ENCODE results near the gene PCDHB3. TPM values are rescaled to one million over a fixed set of nuclear protein-coding genes. Genes with fewer than 3 reads are reported as not detected.
A peak's percentile ranks its signal among the peaks of the same experiment; 100 is the strongest.
"Not testable (repeated sequence)": the region's sequence is repeated elsewhere in the genome, so short reads cannot be mapped to it uniquely, and the experiment has no call there.

Gene PCDHB3
- total and polyA plus RNA-seq, 2 experiments from 2014 or later, result 5.2 to 15.3 TPM

GRCh38 chr5:141101059-141101458 lies 786 bp downstream of the PCDHB3 start:
- DNase-seq (ENCODE audit: low spot score) (peak; percentile 38), ATAC-seq (peak; percentile 67)
- peaks cover 17% of the 10 kb centered on the region; the same call in 2 of the 3 replicates for H3K9me3 Mint-ChIP-seq
- no peak overlapping the region for H3K27ac ChIP-seq (ENCODE audit: low read depth)
- H2AFZ ChIP-seq, result peak overlapping the region; percentile 3; the same call in 1 of the 2 replicates
- TF ChIP-seq ZNF114 (CRISPR knock-in tag; IDR thresholded peaks at IDR 0.05), result no peak
- TF ChIP-seq JUNB (IDR thresholded peaks at IDR 0.05; ENCODE audit: unreplicated experiment), result no peak
- no peak for TF ChIP-seq CREB1 (CRISPR knock-in tag; IDR thresholded peaks at IDR 0.05; ENCODE audit: low read depth)
- TF ChIP-seq POLR2AphosphoS5 (IDR thresholded peaks at IDR 0.05; ENCODE audit: low read depth), result no peak
- TF ChIP-seq, protein P1, sequence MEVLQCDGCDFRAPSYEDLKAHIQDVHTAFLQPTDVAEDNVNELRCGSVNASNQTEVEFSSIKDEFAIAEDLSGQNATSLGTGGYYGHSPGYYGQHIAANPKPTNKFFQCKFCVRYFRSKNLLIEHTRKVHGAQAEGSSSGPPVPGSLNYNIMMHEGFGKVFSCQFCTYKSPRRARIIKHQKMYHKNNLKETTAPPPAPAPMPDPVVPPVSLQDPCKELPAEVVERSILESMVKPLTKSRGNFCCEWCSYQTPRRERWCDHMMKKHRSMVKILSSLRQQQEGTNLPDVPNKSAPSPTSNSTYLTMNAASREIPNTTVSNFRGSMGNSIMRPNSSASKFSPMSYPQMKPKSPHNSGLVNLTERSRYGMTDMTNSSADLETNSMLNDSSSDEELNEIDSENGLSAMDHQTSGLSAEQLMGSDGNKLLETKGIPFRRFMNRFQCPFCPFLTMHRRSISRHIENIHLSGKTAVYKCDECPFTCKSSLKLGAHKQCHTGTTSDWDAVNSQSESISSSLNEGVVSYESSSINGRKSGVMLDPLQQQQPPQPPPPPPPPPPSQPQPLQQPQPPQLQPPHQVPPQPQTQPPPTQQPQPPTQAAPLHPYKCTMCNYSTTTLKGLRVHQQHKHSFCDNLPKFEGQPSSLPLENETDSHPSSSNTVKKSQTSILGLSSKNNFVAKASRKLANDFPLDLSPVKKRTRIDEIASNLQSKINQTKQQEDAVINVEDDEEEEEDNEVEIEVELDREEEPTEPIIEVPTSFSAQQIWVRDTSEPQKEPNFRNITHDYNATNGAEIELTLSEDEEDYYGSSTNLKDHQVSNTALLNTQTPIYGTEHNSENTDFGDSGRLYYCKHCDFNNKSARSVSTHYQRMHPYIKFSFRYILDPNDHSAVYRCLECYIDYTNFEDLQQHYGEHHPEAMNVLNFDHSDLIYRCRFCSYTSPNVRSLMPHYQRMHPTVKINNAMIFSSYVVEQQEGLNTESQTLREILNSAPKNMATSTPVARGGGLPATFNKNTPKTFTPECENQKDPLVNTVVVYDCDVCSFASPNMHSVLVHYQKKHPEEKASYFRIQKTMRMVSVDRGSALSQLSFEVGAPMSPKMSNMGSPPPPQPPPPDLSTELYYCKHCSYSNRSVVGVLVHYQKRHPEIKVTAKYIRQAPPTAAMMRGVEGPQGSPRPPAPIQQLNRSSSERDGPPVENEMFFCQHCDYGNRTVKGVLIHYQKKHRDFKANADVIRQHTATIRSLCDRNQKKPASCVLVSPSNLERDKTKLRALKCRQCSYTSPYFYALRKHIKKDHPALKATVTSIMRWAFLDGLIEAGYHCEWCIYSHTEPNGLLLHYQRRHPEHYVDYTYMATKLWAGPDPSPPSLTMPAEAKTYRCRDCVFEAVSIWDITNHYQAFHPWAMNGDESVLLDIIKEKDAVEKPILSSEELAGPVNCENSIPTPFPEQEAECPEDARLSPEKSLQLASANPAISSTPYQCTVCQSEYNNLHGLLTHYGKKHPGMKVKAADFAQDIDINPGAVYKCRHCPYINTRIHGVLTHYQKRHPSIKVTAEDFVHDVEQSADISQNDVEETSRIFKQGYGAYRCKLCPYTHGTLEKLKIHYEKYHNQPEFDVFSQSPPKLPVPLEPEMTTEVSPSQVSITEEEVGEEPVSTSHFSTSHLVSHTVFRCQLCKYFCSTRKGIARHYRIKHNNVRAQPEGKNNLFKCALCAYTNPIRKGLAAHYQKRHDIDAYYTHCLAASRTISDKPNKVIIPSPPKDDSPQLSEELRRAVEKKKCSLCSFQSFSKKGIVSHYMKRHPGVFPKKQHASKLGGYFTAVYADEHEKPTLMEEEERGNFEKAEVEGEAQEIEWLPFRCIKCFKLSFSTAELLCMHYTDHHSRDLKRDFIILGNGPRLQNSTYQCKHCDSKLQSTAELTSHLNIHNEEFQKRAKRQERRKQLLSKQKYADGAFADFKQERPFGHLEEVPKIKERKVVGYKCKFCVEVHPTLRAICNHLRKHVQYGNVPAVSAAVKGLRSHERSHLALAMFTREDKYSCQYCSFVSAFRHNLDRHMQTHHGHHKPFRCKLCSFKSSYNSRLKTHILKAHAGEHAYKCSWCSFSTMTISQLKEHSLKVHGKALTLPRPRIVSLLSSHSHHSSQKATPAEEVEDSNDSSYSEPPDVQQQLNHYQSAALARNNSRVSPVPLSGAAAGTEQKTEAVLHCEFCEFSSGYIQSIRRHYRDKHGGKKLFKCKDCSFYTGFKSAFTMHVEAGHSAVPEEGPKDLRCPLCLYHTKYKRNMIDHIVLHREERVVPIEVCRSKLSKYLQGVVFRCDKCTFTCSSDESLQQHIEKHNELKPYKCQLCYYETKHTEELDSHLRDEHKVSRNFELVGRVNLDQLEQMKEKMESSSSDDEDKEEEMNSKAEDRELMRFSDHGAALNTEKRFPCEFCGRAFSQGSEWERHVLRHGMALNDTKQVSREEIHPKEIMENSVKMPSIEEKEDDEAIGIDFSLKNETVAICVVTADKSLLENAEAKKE (CRISPR knock-in tag; IDR thresholded peaks at IDR 0.05), result no peak
- TF ChIP-seq, protein P2, sequence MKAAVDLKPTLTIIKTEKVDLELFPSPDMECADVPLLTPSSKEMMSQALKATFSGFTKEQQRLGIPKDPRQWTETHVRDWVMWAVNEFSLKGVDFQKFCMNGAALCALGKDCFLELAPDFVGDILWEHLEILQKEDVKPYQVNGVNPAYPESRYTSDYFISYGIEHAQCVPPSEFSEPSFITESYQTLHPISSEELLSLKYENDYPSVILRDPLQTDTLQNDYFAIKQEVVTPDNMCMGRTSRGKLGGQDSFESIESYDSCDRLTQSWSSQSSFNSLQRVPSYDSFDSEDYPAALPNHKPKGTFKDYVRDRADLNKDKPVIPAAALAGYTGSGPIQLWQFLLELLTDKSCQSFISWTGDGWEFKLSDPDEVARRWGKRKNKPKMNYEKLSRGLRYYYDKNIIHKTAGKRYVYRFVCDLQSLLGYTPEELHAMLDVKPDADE (IDR thresholded peaks at IDR 0.05), result no peak
- no peaks in the 10 kb centered on the region for H3K27me3 ChIP-seq (ENCODE audit: insufficient read depth)
- H3K4me2 ChIP-seq, result peak overlapping the region; percentile 77
- H3K36me3 Mint-ChIP-seq (ENCODE audit: low read depth), result peaks cover 53% of the 10 kb centered on the region
- H3K4me1 ChIP-seq (ENCODE audit: insufficient read depth), result no peaks in the 10 kb centered on the region
- peaks cover 2% of the 10 kb centered on the region for H3K27me3 Mint-ChIP-seq (ENCODE audit: insufficient read depth, low read depth, poor library complexity)
- no peaks in the 10 kb centered on the region for H3K36me3 ChIP-seq (ENCODE audit: insufficient read depth)
- no peaks in the 10 kb centered on the region; the same call in 1 of the 2 replicates for H4K20me1 ChIP-seq (replicated peaks; ENCODE audit: insufficient read depth)
- H3K27ac Mint-ChIP-seq, result no peak overlapping the region; the same call in 1 of the 2 replicates
- no peaks in the 10 kb centered on the region for H3F3A ChIP-seq (replicated peaks; ENCODE audit: low read depth)
- peaks cover 2% of the 10 kb centered on the region; the same call in 1 of the 3 replicates for H3K4me1 Mint-ChIP-seq
- H3K9me2 ChIP-seq (ENCODE audit: insufficient read depth), result no peaks in the 10 kb centered on the region
- H3K79me2 ChIP-seq (replicated peaks; ENCODE audit: insufficient read depth), result peaks cover 38% of the 10 kb centered on the region
- H3K4me3 ChIP-seq, result peak overlapping the region; percentile 60
- peak overlapping the region; percentile 73 for H3K4me3 Mint-ChIP-seq

DNA sequence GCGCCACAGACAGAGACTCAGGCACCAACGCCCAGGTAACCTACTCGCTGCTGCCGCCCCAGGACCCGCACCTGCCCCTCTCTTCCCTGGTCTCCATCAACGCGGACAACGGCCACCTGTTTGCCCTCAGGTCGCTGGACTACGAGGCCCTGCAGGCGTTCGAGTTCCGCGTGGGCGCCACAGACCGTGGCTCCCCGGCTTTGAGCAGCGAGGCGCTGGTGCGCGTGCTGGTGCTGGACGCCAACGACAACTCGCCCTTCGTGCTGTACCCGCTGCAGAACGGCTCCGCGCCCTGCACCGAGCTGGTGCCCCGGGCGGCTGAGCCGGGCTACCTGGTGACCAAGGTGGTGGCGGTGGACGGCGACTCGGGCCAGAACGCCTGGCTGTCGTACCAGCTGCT lies 1.8 kb downstream of the PCDHB3 start:
- not testable (repeated sequence) for ATAC-seq

DNA sequence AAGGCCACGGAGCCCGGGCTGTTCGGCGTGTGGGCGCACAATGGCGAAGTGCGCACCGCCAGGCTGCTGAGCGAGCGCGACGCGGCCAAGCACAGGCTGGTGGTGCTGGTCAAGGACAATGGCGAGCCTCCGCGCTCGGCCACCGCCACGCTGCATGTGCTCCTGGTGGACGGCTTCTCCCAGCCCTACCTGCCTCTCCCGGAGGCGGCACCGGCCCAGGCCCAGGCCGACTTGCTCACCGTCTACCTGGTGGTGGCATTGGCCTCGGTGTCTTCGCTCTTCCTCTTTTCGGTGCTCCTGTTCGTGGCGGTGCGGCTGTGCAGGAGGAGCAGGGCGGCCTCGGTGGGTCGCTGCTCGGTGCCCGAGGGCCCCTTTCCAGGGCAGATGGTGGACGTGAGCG lies 2.2 kb downstream of the PCDHB3 start:
- H3F3A ChIP-seq (replicated peaks; ENCODE audit: low read depth); H3K4me1 Mint-ChIP-seq; H4K20me1 ChIP-seq (replicated peaks; ENCODE audit: insufficient read depth); H3K36me3 ChIP-seq (ENCODE audit: insufficient read depth); H3K4me1 ChIP-seq (ENCODE audit: insufficient read depth); H3K9me2 ChIP-seq (ENCODE audit: insufficient read depth); DNase-seq (ENCODE audit: low spot score); H3K4me3 Mint-ChIP-seq; H2AFZ ChIP-seq; H3K27me3 Mint-ChIP-seq (ENCODE audit: insufficient read depth, low read depth, poor library complexity); H3K4me2 ChIP-seq; ATAC-seq; H3K27ac Mint-ChIP-seq; H3K27ac ChIP-seq (ENCODE audit: low read depth); H3K27me3 ChIP-seq (ENCODE audit: insufficient read depth); H3K4me3 ChIP-seq: not testable (repeated sequence)
- H3K79me2 ChIP-seq (replicated peaks; ENCODE audit: insufficient read depth), result peaks cover 32% of the 10 kb centered on the region
- peaks cover 48% of the 10 kb centered on the region for H3K36me3 Mint-ChIP-seq (ENCODE audit: low read depth)
- peaks cover 11% of the 10 kb centered on the region; the same call in 2 of the 3 replicates for H3K9me3 Mint-ChIP-seq

More for the DNA sequence above, 1.8 kb downstream of the PCDHB3 start:
- H3K27ac ChIP-seq (ENCODE audit: low read depth); H3K9me2 ChIP-seq (ENCODE audit: insufficient read depth); H3F3A ChIP-seq (replicated peaks; ENCODE audit: low read depth); H3K4me3 ChIP-seq; H3K4me1 Mint-ChIP-seq; H3K27ac Mint-ChIP-seq; H3K4me2 ChIP-seq; DNase-seq (ENCODE audit: low spot score); H3K27me3 Mint-ChIP-seq (ENCODE audit: insufficient read depth, low read depth, poor library complexity); H4K20me1 ChIP-seq (replicated peaks; ENCODE audit: insufficient read depth); H3K36me3 ChIP-seq (ENCODE audit: insufficient read depth); H3K4me3 Mint-ChIP-seq; H3K4me1 ChIP-seq (ENCODE audit: insufficient read depth); H2AFZ ChIP-seq; H3K27me3 ChIP-seq (ENCODE audit: insufficient read depth): not testable (repeated sequence)
- peaks cover 14% of the 10 kb centered on the region; the same call in 2 of the 3 replicates for H3K9me3 Mint-ChIP-seq
- H3K36me3 Mint-ChIP-seq (ENCODE audit: low read depth), result peaks cover 48% of the 10 kb centered on the region
- peaks cover 36% of the 10 kb centered on the region for H3K79me2 ChIP-seq (replicated peaks; ENCODE audit: insufficient read depth)
